Right atrium auricular region (tissue), 2 donors: ENCODE results near the gene INPP5A. TPM values are rescaled to one million over a fixed set of nuclear protein-coding genes. Genes with fewer than 3 reads are reported as not detected.
"Not testable (repeated sequence)": the region's sequence is repeated elsewhere in the genome, so short reads cannot be mapped to it uniquely, and the experiment has no call there.

Experiments
- DNase-seq: peaks from one replicate; pipeline ENCODE4 v3.0.0-alpha.2; 2019; ENCODE audit warnings: low spot score
- H3K27ac ChIP-seq, 2 donors: fragments of 200-600 bp; sonication (generic); 1 replicate in 1 of 2; 2 replicates in 1 of 2; pipeline ENCODE4 v1.5.1; 2016 to 2019
- H3K27me3 ChIP-seq, 2 donors: fragments of 200-600 bp; sonication (generic); one replicate each; pipeline versions ENCODE4 v1.5.1 to v1.6.0; 2017 to 2019
- H3K36me3 ChIP-seq: fragments of 200-600 bp; sonication (generic); one replicate; pipeline ENCODE4 v1.5.1; 2016
- H3K4me1 ChIP-seq, 2 donors: fragments of 200-600 bp; sonication (generic); one replicate each; pipeline versions ENCODE4 v1.5.1 to v1.6.0; 2017 to 2019
- H3K4me3 ChIP-seq, 2 donors: fragments of 200-600 bp; sonication (generic); 1 replicate in 1 of 2; 2 replicates in 1 of 2; pipeline ENCODE4 v1.5.1; 2017 to 2019; ENCODE audit warnings: mild to moderate bottlenecking in 1 of 2, moderate library complexity in 1 of 2
- H3K9me3 ChIP-seq, 2 donors: fragments of 200-600 bp; sonication (generic); one replicate each; pipeline ENCODE4 v1.5.1; 2019
- CTCF ChIP-seq, 2 donors: fragments of 200-600 bp; sonication (generic); IDR thresholded peaks; one replicate each; pipeline ENCODE4 v1.5.1; 2019; ENCODE audit warnings: antibody characterized with exemption in 2 of 2
- total RNA-seq, 2 donors: library from RNA; depleted of rRNA; stranded (reverse); fragments of >200 nt; gene quantifications; one replicate each; pipeline ENCODE4 v1.1.0, GENCODE V29; 2016

Gene INPP5A
- total RNA-seq, 2 donors from 2014 or later = 116 to 143 TPM

- H3K27ac ChIP-seq = no peak overlapping the region
- no peak for TF ChIP-seq CTCF (IDR thresholded peaks at IDR 0.05)
These were observed 164.2 kb downstream of the INPP5A start for GRCh38 chr10:132701846-132702190.

GRCh38 chr10:132702601-132703418 is 165.2 kb downstream of the INPP5A start:
- DNase-seq = no peak
- H3K9me3 ChIP-seq = peaks cover 0 to 15% of the 10 kb centered on the region in 2 donors
- peaks cover 0 to 11% of the 10 kb centered on the region in 2 donors for H3K4me1 ChIP-seq
- H3K27ac ChIP-seq = no peak overlapping the region
- TF ChIP-seq CTCF (IDR thresholded peaks at IDR 0.05) = no peak
- H3K27me3 ChIP-seq = no peaks in the 10 kb centered on the region
- no peak overlapping the region for H3K4me3 ChIP-seq
- peaks cover 22% of the 10 kb centered on the region for H3K36me3 ChIP-seq

More at GRCh38 chr10:132701846-132702190, 164.2 kb downstream of the INPP5A start:
- no peak overlapping the region for H3K4me3 ChIP-seq
- peaks cover 0 to 11% of the 10 kb centered on the region in 2 donors for H3K4me1 ChIP-seq
- no peaks in the 10 kb centered on the region for H3K27me3 ChIP-seq
- H3K9me3 ChIP-seq = peaks cover 0 to 15% of the 10 kb centered on the region in 2 donors
- no peak for DNase-seq
- peaks cover 24% of the 10 kb centered on the region for H3K36me3 ChIP-seq

- TF ChIP-seq CTCF (IDR thresholded peaks at IDR 0.05) = no peak
These were observed 165.9 kb downstream of the INPP5A start for GRCh38 chr10:132703419-132704007.

GRCh38 chr10:132704008-132704814 is 166.6 kb downstream of the INPP5A start:
- H3K27ac ChIP-seq = no peak overlapping the region
- H3K36me3 ChIP-seq = peaks cover 11% of the 10 kb centered on the region
- peaks cover 0 to 11% of the 10 kb centered on the region in 2 donors for H3K4me1 ChIP-seq
- peaks cover 0 to 15% of the 10 kb centered on the region in 2 donors for H3K9me3 ChIP-seq
- no peak for TF ChIP-seq CTCF (IDR thresholded peaks at IDR 0.05)
- no peak overlapping the region for H3K4me3 ChIP-seq
- no peak for DNase-seq
- H3K27me3 ChIP-seq = no peaks in the 10 kb centered on the region

More at GRCh38 chr10:132703419-132704007, 165.9 kb downstream of the INPP5A start:
- H3K4me3 ChIP-seq = no peak overlapping the region
- peaks cover 15% of the 10 kb centered on the region for H3K36me3 ChIP-seq
- no peak overlapping the region for H3K27ac ChIP-seq
- H3K27me3 ChIP-seq = no peaks in the 10 kb centered on the region
- no peak for DNase-seq
- H3K4me1 ChIP-seq = peaks cover 0 to 11% of the 10 kb centered on the region in 2 donors
- peaks cover 0 to 15% of the 10 kb centered on the region in 2 donors for H3K9me3 ChIP-seq

- H3K4me3 ChIP-seq, H3K27ac ChIP-seq, DNase-seq, H3K27me3 ChIP-seq, H3K4me1 ChIP-seq: not testable (repeated sequence)
- peaks cover 11% of the 10 kb centered on the region for H3K36me3 ChIP-seq
- H3K9me3 ChIP-seq = peaks cover 0 to 15% of the 10 kb centered on the region in 2 donors
These were observed 167.2 kb downstream of the INPP5A start for GRCh38 chr10:132704815-132705064.

GRCh38 chr10:132705173-132705572 is 167.6 kb downstream of the INPP5A start:
- Histone ChIP-seq H3K4me3 (no peak overlapping the region), H3K4me1 (peaks cover 0 to 3% of the 10 kb centered on the region in 2 donors), H3K36me3 (peaks cover 11% of the 10 kb centered on the region), H3K27me3 (no peaks in the 10 kb centered on the region), H3K9me3 (peaks cover 0 to 15% of the 10 kb centered on the region in 2 donors), H3K27ac (no peak overlapping the region)
- DNase-seq = no peak
- TF ChIP-seq CTCF (IDR thresholded peaks at IDR 0.05) = no peak
